ENCODE measurements around the gene ERAP2. TPM values are rescaled to one million over a fixed set of nuclear protein-coding genes. Genes with fewer than 3 reads are reported as not detected.

Gene ERAP2
- polyA plus RNA-seq, 1 donor (not counting 4 experiments of a cell fraction or from before 2014, with no cell fraction given), result 41.0 TPM

GRCh38 chr5:96961053-96961452 lies 84.8 kb downstream of the ERAP2 start:
- Histone ChIP-seq H3K27me3 (ENCODE audit: control insufficient read depth, extremely low read depth, insufficient read depth, low read length) (no peaks in the 10 kb centered on the region), H3K4me3 (ENCODE audit: control insufficient read depth in 2 of 3, extremely low read depth in 1 of 3, insufficient read depth in 2 of 3, low read depth in 1 of 3, low read length in 3 of 3) (no peak overlapping the region), H3K27ac (ENCODE audit: control insufficient read depth, insufficient read depth, low read length) (no peak overlapping the region), H3K9me1 (ENCODE audit: control insufficient read depth, extremely low read depth, insufficient read depth, low read length) (no peaks in the 10 kb centered on the region), H3K9ac (ENCODE audit: control insufficient read depth, extremely low read depth, insufficient read depth, low read length) (no peak overlapping the region), H3K9me3 (ENCODE audit: control insufficient read depth, low read depth, low read length) (no peaks in the 10 kb centered on the region), H3K36me3 (ENCODE audit: control insufficient read depth in 2 of 2, extremely low read depth in 1 of 2, insufficient read depth in 2 of 2, low read length in 2 of 2) (no peaks in the 10 kb centered on the region), H3K4me1 (ENCODE audit: control insufficient read depth, extremely low read depth, insufficient read depth, low read length) (peaks cover 31% of the 10 kb centered on the region), H2AFZ (ENCODE audit: control insufficient read depth, low read length) (no peak overlapping the region), H3K79me2 (ENCODE audit: control insufficient read depth, insufficient read depth, low read length) (peaks cover 66% of the 10 kb centered on the region), H4K20me1 (ENCODE audit: control insufficient read depth, extremely low read depth, insufficient read depth, low read length) (no peaks in the 10 kb centered on the region), H3K4me2 (ENCODE audit: control insufficient read depth, extremely low read depth, insufficient read depth, low read depth, low read length) (no peak overlapping the region)
- TF ChIP-seq EZH2 (IDR thresholded peaks at IDR 0.05; ENCODE audit: low read length) (no peak), CTCF (optimal IDR thresholded peaks at IDR 0.05 in 1 of 3, IDR thresholded peaks at IDR 0.05 in 1 of 3, conservative IDR thresholded peaks at IDR 0.05 in 1 of 3; ENCODE audit: extremely low read depth in 1 of 3, insufficient read depth in 2 of 3, low read length in 3 of 3) (no peak)
- dilution Hi-C loops (cut with MboI; ENCODE audit: extremely low pct_ligation_motif_present, low sequenced_read_pairs), result no loop called here
- FAIRE-seq, result no peak
- no peak for DNase-seq (ENCODE audit: low read depth, low spot score)

GRCh38 chr5:96962540-96962991 lies 86.3 kb downstream of the ERAP2 start:
- H3K9me3 ChIP-seq (ENCODE audit: control insufficient read depth, low read depth, low read length), result no peaks in the 10 kb centered on the region
- H4K20me1 ChIP-seq (ENCODE audit: control insufficient read depth, extremely low read depth, insufficient read depth, low read length), result no peaks in the 10 kb centered on the region
- dilution Hi-C loops (cut with MboI; ENCODE audit: extremely low pct_ligation_motif_present, low sequenced_read_pairs), result no loop called here
- peak overlapping the region; percentile 40 for H3K9ac ChIP-seq (ENCODE audit: control insufficient read depth, extremely low read depth, insufficient read depth, low read length)
- H3K36me3 ChIP-seq (ENCODE audit: control insufficient read depth in 2 of 2, extremely low read depth in 1 of 2, insufficient read depth in 2 of 2, low read length in 2 of 2), result no peaks in the 10 kb centered on the region
- peaks cover 57% of the 10 kb centered on the region for H3K79me2 ChIP-seq (ENCODE audit: control insufficient read depth, insufficient read depth, low read length)
- H2AFZ ChIP-seq (ENCODE audit: control insufficient read depth, low read length), result peak overlapping the region; percentile 78
- H3K27me3 ChIP-seq (ENCODE audit: control insufficient read depth, extremely low read depth, insufficient read depth, low read length), result no peaks in the 10 kb centered on the region
- H3K9me1 ChIP-seq (ENCODE audit: control insufficient read depth, extremely low read depth, insufficient read depth, low read length), result no peaks in the 10 kb centered on the region
- H3K27ac ChIP-seq (ENCODE audit: control insufficient read depth, insufficient read depth, low read length), result peak overlapping the region; percentile 71
- no peak overlapping the region for H3K4me3 ChIP-seq (ENCODE audit: control insufficient read depth in 2 of 3, extremely low read depth in 1 of 3, insufficient read depth in 2 of 3, low read depth in 1 of 3, low read length in 3 of 3)
- peak overlapping the region; percentile 76 for H3K4me2 ChIP-seq (ENCODE audit: control insufficient read depth, extremely low read depth, insufficient read depth, low read depth, low read length)
- DNase-seq (ENCODE audit: low read depth, low spot score) (no peak), FAIRE-seq (no peak)
- no peak for TF ChIP-seq EZH2 (IDR thresholded peaks at IDR 0.05; ENCODE audit: low read length)
- no peak for TF ChIP-seq CTCF (optimal IDR thresholded peaks at IDR 0.05 in 1 of 3, IDR thresholded peaks at IDR 0.05 in 1 of 3, conservative IDR thresholded peaks at IDR 0.05 in 1 of 3; ENCODE audit: extremely low read depth in 1 of 3, insufficient read depth in 2 of 3, low read length in 3 of 3)
- peaks cover 32% of the 10 kb centered on the region for H3K4me1 ChIP-seq (ENCODE audit: control insufficient read depth, extremely low read depth, insufficient read depth, low read length)
